H54 (cell line): ENCODE data around the gene PRSS38.

Experiments
- DNase-seq: peaks from one replicate; pipeline ENCODE4 v3.0.0; 2011; ENCODE audit warnings: low spot score, mixed read lengths; ENCODE audit not compliant: insufficient read length
- FAIRE-seq: peaks from 3 replicates; lab custom pipeline; 2011; peaks lifted over from hg19 to GRCh38; lab: Jason Lieb, UNC
- POLR2A ChIP-seq: IDR thresholded peaks from 2 replicates; pipeline ENCODE4 v1.6.1; 2011; ENCODE audit warnings: low read depth, mild to moderate bottlenecking, low read length

The PRSS38 gene

GRCh38 chr1:227892489-227893299 is 77.2 kb downstream of the PRSS38 start:
- DNase-seq (no peak), FAIRE-seq (no peak)
- TF ChIP-seq POLR2A, result no peak

GRCh38 chr1:227893300-227893948 is 77.9 kb downstream of the PRSS38 start:
- DNase-seq (no peak), FAIRE-seq (no peak)
- TF ChIP-seq POLR2A, result no peak

DNA sequence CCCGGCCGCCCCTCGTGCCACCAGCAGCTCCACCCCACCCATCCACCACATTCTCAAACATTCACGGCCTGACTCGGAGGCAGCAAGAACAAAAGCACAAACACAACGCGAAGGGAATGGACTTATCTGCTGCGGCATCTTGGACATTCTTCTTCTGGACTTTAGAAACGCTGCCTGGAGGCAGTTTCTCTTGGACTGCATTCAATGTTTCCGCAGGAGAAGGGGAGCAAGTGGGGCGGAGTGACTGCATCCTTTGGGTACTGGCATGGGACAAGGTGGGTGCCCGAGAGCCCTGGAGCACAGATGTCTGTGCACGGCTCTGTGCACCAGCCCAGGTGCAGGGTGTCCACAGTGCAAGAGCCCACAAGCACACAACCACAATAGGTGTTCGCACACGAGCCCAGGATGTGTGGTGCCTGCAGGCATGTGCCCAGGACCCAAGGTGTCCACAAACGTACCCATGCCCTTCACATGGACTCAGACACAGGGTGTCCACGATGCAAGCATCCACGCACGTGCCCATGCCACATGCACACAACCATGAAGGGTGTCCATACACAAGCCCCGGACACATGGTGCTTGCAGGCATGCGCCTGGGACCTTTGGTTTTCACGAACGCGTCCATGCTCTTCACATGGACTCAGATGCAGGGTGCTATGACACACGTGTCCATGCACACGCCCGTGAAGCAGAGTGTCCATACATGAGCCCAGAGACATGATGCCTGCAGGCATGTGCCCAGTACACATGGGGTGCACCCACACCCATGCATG is 78.7 kb downstream of the PRSS38 start:
- DNase-seq, result no peak
- no peak for TF ChIP-seq POLR2A
- no peak for FAIRE-seq

DNA sequence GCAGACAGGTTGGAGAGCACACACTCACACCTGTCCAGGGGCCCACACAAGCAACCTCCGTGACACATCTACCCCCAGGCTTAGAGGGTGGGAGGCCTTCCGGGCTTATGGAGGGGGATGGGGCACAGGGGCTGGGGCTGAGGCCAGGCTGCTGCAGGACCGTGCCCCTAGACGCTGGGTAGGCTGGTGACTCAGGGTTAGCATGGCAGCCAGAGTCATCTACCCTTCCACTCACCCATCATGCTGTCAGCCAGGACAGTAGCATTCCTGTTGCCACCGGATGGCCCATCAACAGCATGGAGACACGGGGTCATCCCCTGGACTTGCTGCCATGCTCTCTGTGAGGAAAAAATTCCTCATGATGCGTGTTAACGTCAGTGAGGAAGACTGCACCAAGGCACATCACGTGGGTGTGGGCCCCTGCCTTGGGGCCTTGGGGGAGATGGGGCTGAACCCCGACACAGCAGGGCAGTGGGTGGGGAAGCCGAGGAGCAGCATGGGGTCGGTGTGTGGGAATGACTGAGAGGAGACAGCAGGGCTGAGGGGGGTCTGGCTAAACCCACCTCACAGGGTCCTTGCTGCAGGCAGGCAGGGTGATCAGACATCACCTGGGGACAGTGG is 79.5 kb downstream of the PRSS38 start:
- FAIRE-seq (no peak), DNase-seq (no peak)
- TF ChIP-seq POLR2A, result no peak
